RKO (cell line): Measurements from ENCODE around the gene PABPC4L.
"Not testable (repeated sequence)": the region's sequence is repeated elsewhere in the genome, so short reads cannot be mapped to it uniquely, and the experiment has no call there.

Experiments used
- DNase-seq: peaks from one replicate; pipeline ENCODE4 v3.0.0-alpha.2; 2016; ENCODE audit warnings: low spot score

PABPC4L gene

GRCh38 chr4:134201216-134202161 lies at the start of gene PABPC4L:
Gene PABPC4L, minus strand, starts transcription at chr4:134201789. Its CDS starts 770 bp downstream, at chr4:134201019.
- DNase-seq: no peak

GRCh38 chr4:134251322-134251721 lies 49.7 kb upstream of the PABPC4L start:
- DNase-seq: no peak

- DNase-seq: no peak
Observed at GRCh38 chr4:134243742-134244713, 42.4 kb upstream of the PABPC4L start.

GRCh38 chr4:134219043-134219442 lies 17.5 kb upstream of the PABPC4L start:
- no peak for DNase-seq

GRCh38 chr4:134216411-134216810 lies 14.8 kb upstream of the PABPC4L start:
- peak; percentile 39 for DNase-seq

GRCh38 chr4:134215620-134216344 lies 14.2 kb upstream of the PABPC4L start:
- no peak for DNase-seq

- DNase-seq: not testable (repeated sequence)
Observed at GRCh38 chr4:134207955-134208354, 6.4 kb upstream of the PABPC4L start.

- no peak for DNase-seq
Observed at GRCh38 chr4:134202166-134202956, 772 bp upstream of the PABPC4L start.

GRCh38 chr4:134200811-134201215 lies 776 bp downstream of the PABPC4L start:
- no peak for DNase-seq

GRCh38 chr4:134189949-134190348 lies 11.6 kb downstream of the PABPC4L start:
- no peak for DNase-seq

- DNase-seq: no peak
Observed at GRCh38 chr4:134189480-134189879, 12.1 kb downstream of the PABPC4L start.

GRCh38 chr4:134178706-134179105 lies 22.9 kb downstream of the PABPC4L start:
- DNase-seq: no peak

GRCh38 chr4:134174271-134174670 lies 27.3 kb downstream of the PABPC4L start:
- peak; percentile 21 for DNase-seq

GRCh38 chr4:134160211-134160610 lies 41.4 kb downstream of the PABPC4L start:
- DNase-seq: no peak

GRCh38 chr4:134154097-134154496 lies 47.5 kb downstream of the PABPC4L start:
- no peak for DNase-seq

GRCh38 chr4:134147941-134148340 lies 53.6 kb downstream of the PABPC4L start:
- DNase-seq: no peak
